AG10803 (cell line): ENCODE data around the gene STX1A.
"Not testable (repeated sequence)": the region's sequence is repeated elsewhere in the genome, so short reads cannot be mapped to it uniquely, and the experiment has no call there.

Experiments used
- DNase-seq: peaks from one replicate; pipeline ENCODE4 v3.0.0; 2010; ENCODE audit warnings: low read depth
- H3K4me3 ChIP-seq: 2 replicates; pipeline ENCODE4 v1.5.1; 2011; ENCODE audit warnings: mild to moderate bottlenecking, low read length, control low read depth
- CTCF ChIP-seq: conservative IDR thresholded peaks from 2 replicates; pipeline ENCODE4 v1.5.1; 2011; ENCODE audit warnings: mild to moderate bottlenecking, low read length, control low read depth, inconsistent platforms

The STX1A gene

GRCh38 chr7:73716318-73716890, 3.1 kb downstream of the STX1A start:
- no peak for TF ChIP-seq CTCF
- no peak overlapping the region for H3K4me3 ChIP-seq
- no peak for DNase-seq

GRCh38 chr7:73715648-73716317, 3.7 kb downstream of the STX1A start:
- TF ChIP-seq CTCF = no peak
- no peak overlapping the region for H3K4me3 ChIP-seq
- peak; percentile 89 for DNase-seq

- DNase-seq, H3K4me3 ChIP-seq: not testable (repeated sequence)
These were observed 6.2 kb downstream of the STX1A start for GRCh38 chr7:73713319-73713718.

- H3K4me3 ChIP-seq = no peak overlapping the region
- no peak for DNase-seq
- no peak for TF ChIP-seq CTCF
These were observed 6.7 kb downstream of the STX1A start for GRCh38 chr7:73712773-73713172.

GRCh38 chr7:73708961-73709549, 10.4 kb downstream of the STX1A start:
- no peak for TF ChIP-seq CTCF
- no peak overlapping the region for H3K4me3 ChIP-seq
- no peak for DNase-seq

- no peak for TF ChIP-seq CTCF
- DNase-seq = no peak
- no peak overlapping the region for H3K4me3 ChIP-seq
These were observed 12.3 kb downstream of the STX1A start for GRCh38 chr7:73707045-73707631.

GRCh38 chr7:73706126-73707044, 13.1 kb downstream of the STX1A start:
- DNase-seq = no peak
- no peak for TF ChIP-seq CTCF
- H3K4me3 ChIP-seq = no peak overlapping the region
